Thyroid gland (tissue), 4 donors: ENCODE results near the gene SLC43A2. TPM values are rescaled to one million over a fixed set of nuclear protein-coding genes. Genes with fewer than 3 reads are reported as not detected.
"Not testable (repeated sequence)": the region's sequence is repeated elsewhere in the genome, so short reads cannot be mapped to it uniquely, and the experiment has no call there.

Experiments used
- DNase-seq, 2 donors: peaks; one replicate each; pipeline ENCODE4 v3.0.0-alpha.2; 2019
- H3K27ac ChIP-seq, 3 donors: fragments of 200-600 bp; sonication (generic); 1 replicate in 2 of 3; 2 replicates in 1 of 3; pipeline ENCODE4 v1.5.1; 2016 to 2019; ENCODE audit warnings: mild to moderate bottlenecking in 1 of 3, moderate library complexity in 1 of 3
- H3K27me3 ChIP-seq: fragments of 200-600 bp; sonication (generic); one replicate; pipeline ENCODE4 v1.5.1; 2019
- H3K36me3 ChIP-seq, 2 donors: fragments of 200-600 bp; sonication (generic); one replicate each; pipeline ENCODE4 v1.5.1; 2016 to 2019
- H3K4me1 ChIP-seq, 2 donors: fragments of 200-600 bp; sonication (generic); one replicate each; pipeline ENCODE4 v1.5.1; 2017 to 2019
- H3K4me3 ChIP-seq, 3 donors: fragments of 200-600 bp; sonication (generic); replicated peaks in 1 of 3; 1 replicate in 2 of 3; 2 replicates in 1 of 3; pipeline ENCODE4 v1.5.1; 2016; ENCODE audit warnings: mild to moderate bottlenecking in 1 of 3
- H3K9me3 ChIP-seq: fragments of 200-600 bp; sonication (generic); one replicate; pipeline ENCODE4 v1.5.1; 2017
- POLR2A ChIP-seq, 2 donors: fragments of 450-650 bp; IDR thresholded peaks; one replicate each; pipeline ENCODE4 v1.6.1; 2017; ENCODE audit warnings: antibody characterized with exemption in 2 of 2, mild to moderate bottlenecking in 2 of 2, moderate library complexity in 1 of 2
- WGBS, 2 donors: methylation state at CpG; one replicate each; pipeline ENCODE4 v1.1.5; 2017; 5-methylcytosine and 5-hydroxymethylcytosine counted together
- intact Hi-C: fragments of 100-400 bp; cut with DNase I; formaldehyde crosslinking; loops from one replicate; pipeline ENCODE4 v1.15.1; 2023
- total RNA-seq, 4 donors: library from RNA; depleted of rRNA; stranded (reverse); fragments of >200 nt; gene quantifications; one replicate each; pipeline ENCODE4 v1.2.3, GENCODE V29; 2016
- TF ChIP-seq, protein P1 (sequence below), 6 experiments: fragments of 200-600 bp in 3 of 6; fragments of 450-650 bp in 3 of 6; sonication (generic) in 3 of 6; IDR thresholded peaks; one replicate each; pipeline ENCODE4 v1.5.1; 2016 to 2019; ENCODE audit warnings: antibody characterized with exemption in 6 of 6, mild to moderate bottlenecking in 2 of 6, inconsistent platforms in 1 of 6, moderate library complexity in 1 of 6

SLC43A2 gene
- total RNA-seq, 4 donors from 2014 or later: 17.5 to 28.2 (median 23.9) TPM

- DNase-seq: peak; percentile 74 to 76
Observed at GRCh38 chr17:1563786-1564613, 64.6 kb downstream of the SLC43A2 start.

GRCh38 chr17:1563471-1563785 is 65.2 kb downstream of the SLC43A2 start:
- H3K27me3 ChIP-seq, H3K36me3 ChIP-seq, intact Hi-C loops, H3K4me3 ChIP-seq, DNase-seq, H3K9me3 ChIP-seq: not testable (repeated sequence)
- Histone ChIP-seq H3K4me1 (peaks cover 35 to 39% of the 10 kb centered on the region in 2 donors), H3K27ac (peak overlapping the region in 2 of 3 donors; percentile 38 to 81)
- WGBS, 2 donors: 66 to 74% methylated on average over 15 of the region's 15 CpGs

More at GRCh38 chr17:1563786-1564613, 64.6 kb downstream of the SLC43A2 start:
- Histone ChIP-seq H3K27me3 (no peaks in the 10 kb centered on the region), H3K36me3 (no peaks in the 10 kb centered on the region), H3K4me1 (peaks cover 33% of the 10 kb centered on the region in 2 donors), H3K9me3 (no peaks in the 10 kb centered on the region), H3K4me3 (no peak overlapping the region), H3K27ac (peak overlapping the region in 1 of 3 donors; percentile 81)
- TF ChIP-seq, protein P1, sequence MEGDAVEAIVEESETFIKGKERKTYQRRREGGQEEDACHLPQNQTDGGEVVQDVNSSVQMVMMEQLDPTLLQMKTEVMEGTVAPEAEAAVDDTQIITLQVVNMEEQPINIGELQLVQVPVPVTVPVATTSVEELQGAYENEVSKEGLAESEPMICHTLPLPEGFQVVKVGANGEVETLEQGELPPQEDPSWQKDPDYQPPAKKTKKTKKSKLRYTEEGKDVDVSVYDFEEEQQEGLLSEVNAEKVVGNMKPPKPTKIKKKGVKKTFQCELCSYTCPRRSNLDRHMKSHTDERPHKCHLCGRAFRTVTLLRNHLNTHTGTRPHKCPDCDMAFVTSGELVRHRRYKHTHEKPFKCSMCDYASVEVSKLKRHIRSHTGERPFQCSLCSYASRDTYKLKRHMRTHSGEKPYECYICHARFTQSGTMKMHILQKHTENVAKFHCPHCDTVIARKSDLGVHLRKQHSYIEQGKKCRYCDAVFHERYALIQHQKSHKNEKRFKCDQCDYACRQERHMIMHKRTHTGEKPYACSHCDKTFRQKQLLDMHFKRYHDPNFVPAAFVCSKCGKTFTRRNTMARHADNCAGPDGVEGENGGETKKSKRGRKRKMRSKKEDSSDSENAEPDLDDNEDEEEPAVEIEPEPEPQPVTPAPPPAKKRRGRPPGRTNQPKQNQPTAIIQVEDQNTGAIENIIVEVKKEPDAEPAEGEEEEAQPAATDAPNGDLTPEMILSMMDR (IDR thresholded peaks at IDR 0.05): peak in 1 of 6 experiments; percentile 10
- TF ChIP-seq POLR2A (IDR thresholded peaks at IDR 0.05): peak in 1 of 2 donors; percentile 16
- intact Hi-C loops: no loop called here
- WGBS, 2 donors: 54 to 59% methylated on average over 19 of the region's 19 CpGs

- Histone ChIP-seq H3K4me3 (peak overlapping the region; percentile 64 to 90 (median 85)), H3K4me1 (peaks cover 35 to 40% of the 10 kb centered on the region in 2 donors), H3K27ac (peak overlapping the region; percentile 47 to 78 (median 59)), H3K27me3 (no peaks in the 10 kb centered on the region), H3K36me3 (no peaks in the 10 kb centered on the region), H3K9me3 (no peaks in the 10 kb centered on the region)
- WGBS, 2 donors: 0 to 2% methylated on average over 9 to 12 of the region's 62 CpGs
- DNase-seq: peak; percentile 59 to 63
- TF ChIP-seq, protein P1 (IDR thresholded peaks at IDR 0.05): no peak
- no peak for TF ChIP-seq POLR2A (IDR thresholded peaks at IDR 0.05)
- intact Hi-C loops: no loop called here
Observed at GRCh38 chr17:1562176-1562643, 66.4 kb downstream of the SLC43A2 start.

- Histone ChIP-seq H3K4me1 (peaks cover 35 to 40% of the 10 kb centered on the region in 2 donors), H3K4me3 (peak overlapping the region; percentile 64 to 90 (median 85)), H3K36me3 (no peaks in the 10 kb centered on the region), H3K9me3 (no peaks in the 10 kb centered on the region), H3K27ac (peak overlapping the region; percentile 47 to 78 (median 59)), H3K27me3 (no peaks in the 10 kb centered on the region)
- WGBS, 2 donors: 8 to 13% methylated on average over 28 of the region's 47 CpGs
- TF ChIP-seq POLR2A (IDR thresholded peaks at IDR 0.05): no peak
- TF ChIP-seq, protein P1 (IDR thresholded peaks at IDR 0.05): peak in 2 of 6 experiments; percentile 19 to 30
- DNase-seq: peak; percentile 27 to 29
- intact Hi-C loops: no loop called here
Observed at GRCh38 chr17:1561420-1562175, 67.0 kb downstream of the SLC43A2 start.

- Histone ChIP-seq H3K27ac (peak overlapping the region in 1 of 3 donors; percentile 59), H3K4me1 (peaks cover 35 to 42% of the 10 kb centered on the region in 2 donors), H3K27me3 (no peaks in the 10 kb centered on the region), H3K36me3 (no peaks in the 10 kb centered on the region), H3K4me3 (peak overlapping the region in 1 of 3 donors; percentile 90), H3K9me3 (no peaks in the 10 kb centered on the region)
- 66 to 74% methylated on average over 7 of the region's 7 CpGs for WGBS, 2 donors
- no peak for TF ChIP-seq POLR2A (IDR thresholded peaks at IDR 0.05)
- TF ChIP-seq, protein P1 (IDR thresholded peaks at IDR 0.05): no peak
- no peak for DNase-seq
- intact Hi-C loops: no loop called here
Observed at GRCh38 chr17:1560858-1561355, 67.7 kb downstream of the SLC43A2 start.
